K562 (cell line): ENCODE results near the gene ZNF512B. TPM values are rescaled to one million over a fixed set of nuclear protein-coding genes. Genes with fewer than 3 reads are reported as not detected.

Source experiments
- ATAC-seq: fragments of 200-7000 bp; cut with Tn5 transposase; 3 replicates; pipeline ENCODE4 v1.9.1; 2020; ENCODE audit warnings: moderate library complexity
- BruUV-seq: library from RNA; stranded (reverse); fragments of 400-500 nt; replicated peaks from 2 replicates; lab custom pipeline; 2021; lab: Mats Ljungman, UMichigan
- CTCF ChIA-PET: fragments of 300-600 bp; formaldehyde crosslinking; extraction: SDS; loops from one replicate; lab custom pipeline; 2021; ENCODE audit warnings: low intra/inter-chr PET ratio; lab: Yijun Ruan, JAX
- POLR2A ChIA-PET: fragments of 300-600, 350-650 bp; sonication (Branson Sonifier 250); formaldehyde crosslinking; extraction: SDS; loops from one replicate; lab custom pipeline; 2021; ENCODE audit warnings: antibody characterized with exemption, inconsistent platforms; lab: Yijun Ruan, JAX
- DNase-seq, 4 experiments: peaks; one replicate each; pipeline versions ENCODE4 v3.0.0 to v3.0.0-alpha.2; 2011 to 2018; ENCODE audit warnings: low spot score in 3 of 4, mixed read lengths in 3 of 4; ENCODE audit errors: extremely low read depth in 1 of 4
- FAIRE-seq: peaks from 2 replicates; lab custom pipeline; 2011; peaks lifted over from hg19 to GRCh38; lab: Jason Lieb, UNC
- H2AFZ ChIP-seq: 2 replicates; pipeline ENCODE4 v1.6.0; 2011; ENCODE audit warnings: low read depth, low read length, control low read depth, inconsistent platforms
- H3K27ac ChIP-seq: fragments of 200-600 bp; 3 replicates; pipeline ENCODE4 v1.8.0; 2011; ENCODE audit warnings: low read depth, mild to moderate bottlenecking, control low read depth, inconsistent platforms, low read length, moderate library complexity, mixed read lengths; ENCODE audit errors: extremely low read depth
- H3K27me3 ChIP-seq, 2 experiments: fragments of 300-600 bp in 1 of 2; 2 replicates in 1 of 2; 3 replicates in 1 of 2; pipeline versions ENCODE4 v1.6.0 to v1.8.0; 2011; ENCODE audit warnings: inconsistent platforms in 2 of 2, low read length in 2 of 2, mild to moderate bottlenecking in 1 of 2, mixed read lengths in 1 of 2, moderate library complexity in 1 of 2; ENCODE audit not compliant: control insufficient read depth in 2 of 2, insufficient read depth in 2 of 2
- H3K36me3 ChIP-seq: fragments of 300-600 bp; 3 replicates; pipeline ENCODE4 v1.8.0; 2011; ENCODE audit warnings: mild to moderate bottlenecking, low read length, inconsistent platforms; ENCODE audit not compliant: control insufficient read depth, insufficient read depth
- H3K4me1 ChIP-seq, 2 experiments: fragments of 200-600 bp in 1 of 2; replicated peaks in 1 of 2; 2 replicates in 1 of 2; 3 replicates in 1 of 2; pipeline versions ENCODE4 v1.5.1 to v1.8.0; 2011; ENCODE audit warnings: inconsistent platforms in 2 of 2, low read length in 2 of 2, mild to moderate bottlenecking in 1 of 2, mixed read lengths in 1 of 2, moderate library complexity in 1 of 2; ENCODE audit not compliant: control insufficient read depth in 2 of 2, insufficient read depth in 2 of 2
- H3K4me2 ChIP-seq: 2 replicates; pipeline ENCODE4 v1.6.1; 2011; ENCODE audit warnings: low read length, control low read depth, inconsistent platforms, mixed read lengths; ENCODE audit not compliant: insufficient read depth
- H3K4me3 ChIP-seq: fragments of 200-600 bp; sonication (generic), shearing (Covaris generic); 2 replicates; pipeline ENCODE4 v1.5.1; 2016; ENCODE audit warnings: control low read depth, inconsistent platforms
- H3K79me2 ChIP-seq: fragments of 200-600 bp; 3 replicates; pipeline ENCODE4 v1.8.0; 2011; ENCODE audit warnings: low read length, inconsistent platforms; ENCODE audit not compliant: control insufficient read depth, insufficient read depth
- H3K9ac ChIP-seq, 2 experiments: 2 replicates each; pipeline versions ENCODE4 v1.6.0 to v1.6.1; 2011; ENCODE audit warnings: low read depth in 2 of 2, low read length in 2 of 2, control low read depth in 1 of 2, inconsistent platforms in 1 of 2, mild to moderate bottlenecking in 1 of 2, mixed read lengths in 1 of 2; ENCODE audit not compliant: insufficient read depth in 1 of 2
- H3K9me1 ChIP-seq: one replicate; pipeline ENCODE4 v1.6.0; 2011; ENCODE audit warnings: inconsistent platforms, mild to moderate bottlenecking, low read length, moderate library complexity; ENCODE audit not compliant: control insufficient read depth, insufficient read depth
- H3K9me3 ChIP-seq: replicated peaks from 2 replicates; pipeline ENCODE4 v1.5.1; 2011; ENCODE audit warnings: low read depth, low read length, inconsistent platforms; ENCODE audit not compliant: control insufficient read depth, insufficient read depth
- H4K20me1 ChIP-seq: replicated peaks from 2 replicates; pipeline ENCODE4 v1.6.1; 2011; ENCODE audit warnings: low read length, inconsistent platforms, mixed read lengths; ENCODE audit not compliant: control insufficient read depth, insufficient read depth
- CBFA2T2 ChIP-seq: fragments of 450-650 bp; conservative IDR thresholded peaks from 2 replicates; pipeline ENCODE4 v1.6.1; 2017; ENCODE audit warnings: mild to moderate bottlenecking
- ELF1 ChIP-seq: fragments of 200-800 bp; sonication (Bioruptor generic); IDR thresholded peaks from 2 replicates; pipeline ENCODE4 v1.6.1; 2016; ENCODE audit warnings: missing genetic modification characterization, missing compliant biosample characterization
- HMGN3 ChIP-seq: IDR thresholded peaks from 2 replicates; pipeline ENCODE4 v1.6.1; 2011; ENCODE audit warnings: borderline replicate concordance, low read depth, mild to moderate bottlenecking, mixed read lengths, low read length; ENCODE audit not compliant: insufficient read length; ENCODE audit errors: extremely low read depth
- POLR2G ChIP-seq: fragments of 200-400 bp; formaldehyde crosslinking; IDR thresholded peaks from 2 replicates; pipeline ENCODE4 v1.6.1; 2017; ENCODE audit warnings: low read depth, mild to moderate bottlenecking, antibody characterized with exemption, low read length, moderate library complexity
- SMC3 ChIP-seq: conservative IDR thresholded peaks from 2 replicates; pipeline ENCODE4 v1.6.1; 2011; ENCODE audit warnings: low read depth, low read length, improper control_type of control experiment; ENCODE audit not compliant: insufficient read depth
- XRCC4 ChIP-seq: IDR thresholded peaks from one replicate; pipeline ENCODE4 v1.6.1; 2011; ENCODE audit not compliant: insufficient read depth, insufficient read length; ENCODE audit errors: extremely low read depth
- ZNF282 ChIP-seq: sonication (generic); formaldehyde crosslinking; IDR thresholded peaks from 2 replicates; pipeline ENCODE4 v1.8.1; 2023; ENCODE audit warnings: missing genetic modification reagents
- WGBS: fragments of 100-300 bp; shearing (Covaris generic); methylation state at CpG from one replicate; pipeline ENCODE4 v1.1.6; 2016; ENCODE audit warnings: low coverage, mixed read lengths; ENCODE audit not compliant: insufficient coverage; ENCODE audit errors: missing lambda C conversion rate; 5-methylcytosine and 5-hydroxymethylcytosine counted together
- in situ Hi-C: fragments of 300-500 bp; cut with MboI; formaldehyde crosslinking; loops from 4 replicates; pipeline ENCODE4 v1.15.0; 2018; ENCODE audit warnings: inconsistent platforms, mixed read lengths
- intact Hi-C: fragments of 100-400 bp; cut with micrococcal nuclease; formaldehyde crosslinking; loops from 2 replicates; pipeline ENCODE4 v1.14.2; 2022
- polyA plus RNA-seq, 8 experiments: library from polyadenylated mRNA; depleted of rRNA in 4 of 8; stranded (reverse) in 5 of 8; unstranded in 3 of 8; fragments of >200 nt; fragmentation: Nextera tagmentation in 2 of 8; fragmentation: Illumina TruSeq in 1 of 8; extraction: Ambion mirVana in 2 of 8; extraction: Trizol in 1 of 8; gene quantifications; 2 replicates each; pipeline versions ENCODE4 v1.2.1 to v1.2.3, GENCODE V29; 2011 to 2014; ENCODE audit warnings: inconsistent platforms in 1 of 8, missing spikeins in 1 of 8
- total RNA-seq, 7 experiments: library from RNA; depleted of rRNA in 6 of 7; stranded (reverse); fragments of >200 nt in 6 of 7; fragmentation: Illumina TruSeq in 2 of 7; extraction: Trizol in 2 of 7; gene quantifications; 2 replicates each; pipeline versions ENCODE4 v1.2.1 to v1.2.3, GENCODE V29; 2011 to 2021; ENCODE audit warnings: low replicate concordance in 1 of 7
- TF ChIP-seq, protein P1 (sequence below): fragments of 450-650 bp; formaldehyde crosslinking; IDR thresholded peaks from 2 replicates; pipeline ENCODE4 v1.4.0; 2020; ENCODE audit warnings: mild to moderate bottlenecking, moderate library complexity
- TF ChIP-seq, protein P2 (sequence below), 2 experiments: fragments of 450-650 bp; IDR thresholded peaks; 2 replicates each; pipeline ENCODE4 v1.6.1; 2016; ENCODE audit warnings: mild to moderate bottlenecking in 2 of 2, borderline replicate concordance in 1 of 2, low read depth in 1 of 2, moderate library complexity in 1 of 2

Gene ZNF512B
- total and polyA plus RNA-seq, 9 of the 15 experiments (the other 6 are each of a cell fraction or from before 2014, with no cell fraction given), result 0.01 to 27.8 (median 8.2) TPM

DNA sequence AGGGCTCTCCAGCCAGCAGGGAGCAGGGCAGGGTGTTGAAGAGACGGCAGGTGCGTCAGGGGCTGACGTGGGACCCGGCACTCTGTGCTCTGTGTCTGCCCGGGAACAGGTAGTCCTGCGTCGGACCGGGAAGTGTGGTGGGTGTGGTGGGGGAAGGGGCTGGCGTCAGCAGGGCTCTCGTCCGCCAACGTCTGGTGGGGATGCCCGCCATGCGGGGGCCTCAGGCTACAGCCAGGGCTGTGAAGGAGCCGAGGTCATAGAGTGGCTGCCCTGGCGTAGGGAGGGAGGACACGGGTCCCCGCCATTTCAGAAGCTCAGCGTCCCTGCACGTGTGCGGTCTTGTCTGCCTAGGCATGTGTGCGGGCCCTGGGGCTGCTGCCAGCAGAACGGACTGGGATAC, 49.5 kb downstream of the ZNF512B start:
- H4K20me1 ChIP-seq, result 0 out of 2 replicates have a peak, but pooled peaks cover 4% of the 10 kb centered on the region
- H3K27ac ChIP-seq, result no peak overlapping the region
- ChIA-PET POLR2A (no interaction called here), CTCF (no interaction called here)
- H3K36me3 ChIP-seq, result peaks cover 36% of the 10 kb centered on the region; the same call in 2 of the 3 replicates
- H3K9me3 ChIP-seq, result peaks cover 3% of the 10 kb centered on the region; the same call in 1 of the 2 replicates
- 94% methylated on average over 8 of the region's 23 CpGs for WGBS
- peaks cover 0 to 7% of the 10 kb centered on the region in 2 experiments; a peak in 2 of 5 replicates for H3K4me1 ChIP-seq
- H3K4me2 ChIP-seq, result no peak overlapping the region
- H3K27me3 ChIP-seq, result no peaks in the 10 kb centered on the region
- FAIRE-seq (no peak), DNase-seq (no peak), ATAC-seq (no peak)
- TF ChIP-seq POLR2G, result peak; percentile 54
- TF ChIP-seq SMC3, result no peak
- no peak for TF ChIP-seq XRCC4
- no peak for TF ChIP-seq ZNF282 (CRISPR knock-in tag)
- TF ChIP-seq CBFA2T2, result no peak
- no peak for TF ChIP-seq ELF1 (tag)
- TF ChIP-seq HMGN3, result no peak
- TF ChIP-seq, protein P1, sequence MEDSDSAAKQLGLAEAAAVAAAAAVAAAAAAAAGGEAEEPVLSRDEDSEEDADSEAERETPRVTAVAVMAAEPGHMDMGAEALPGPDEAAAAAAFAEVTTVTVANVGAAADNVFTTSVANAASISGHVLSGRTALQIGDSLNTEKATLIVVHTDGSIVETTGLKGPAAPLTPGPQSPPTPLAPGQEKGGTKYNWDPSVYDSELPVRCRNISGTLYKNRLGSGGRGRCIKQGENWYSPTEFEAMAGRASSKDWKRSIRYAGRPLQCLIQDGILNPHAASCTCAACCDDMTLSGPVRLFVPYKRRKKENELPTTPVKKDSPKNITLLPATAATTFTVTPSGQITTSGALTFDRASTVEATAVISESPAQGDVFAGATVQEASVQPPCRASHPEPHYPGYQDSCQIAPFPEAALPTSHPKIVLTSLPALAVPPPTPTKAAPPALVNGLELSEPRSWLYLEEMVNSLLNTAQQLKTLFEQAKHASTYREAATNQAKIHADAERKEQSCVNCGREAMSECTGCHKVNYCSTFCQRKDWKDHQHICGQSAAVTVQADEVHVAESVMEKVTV, result no peak
- TF ChIP-seq, protein P2, sequence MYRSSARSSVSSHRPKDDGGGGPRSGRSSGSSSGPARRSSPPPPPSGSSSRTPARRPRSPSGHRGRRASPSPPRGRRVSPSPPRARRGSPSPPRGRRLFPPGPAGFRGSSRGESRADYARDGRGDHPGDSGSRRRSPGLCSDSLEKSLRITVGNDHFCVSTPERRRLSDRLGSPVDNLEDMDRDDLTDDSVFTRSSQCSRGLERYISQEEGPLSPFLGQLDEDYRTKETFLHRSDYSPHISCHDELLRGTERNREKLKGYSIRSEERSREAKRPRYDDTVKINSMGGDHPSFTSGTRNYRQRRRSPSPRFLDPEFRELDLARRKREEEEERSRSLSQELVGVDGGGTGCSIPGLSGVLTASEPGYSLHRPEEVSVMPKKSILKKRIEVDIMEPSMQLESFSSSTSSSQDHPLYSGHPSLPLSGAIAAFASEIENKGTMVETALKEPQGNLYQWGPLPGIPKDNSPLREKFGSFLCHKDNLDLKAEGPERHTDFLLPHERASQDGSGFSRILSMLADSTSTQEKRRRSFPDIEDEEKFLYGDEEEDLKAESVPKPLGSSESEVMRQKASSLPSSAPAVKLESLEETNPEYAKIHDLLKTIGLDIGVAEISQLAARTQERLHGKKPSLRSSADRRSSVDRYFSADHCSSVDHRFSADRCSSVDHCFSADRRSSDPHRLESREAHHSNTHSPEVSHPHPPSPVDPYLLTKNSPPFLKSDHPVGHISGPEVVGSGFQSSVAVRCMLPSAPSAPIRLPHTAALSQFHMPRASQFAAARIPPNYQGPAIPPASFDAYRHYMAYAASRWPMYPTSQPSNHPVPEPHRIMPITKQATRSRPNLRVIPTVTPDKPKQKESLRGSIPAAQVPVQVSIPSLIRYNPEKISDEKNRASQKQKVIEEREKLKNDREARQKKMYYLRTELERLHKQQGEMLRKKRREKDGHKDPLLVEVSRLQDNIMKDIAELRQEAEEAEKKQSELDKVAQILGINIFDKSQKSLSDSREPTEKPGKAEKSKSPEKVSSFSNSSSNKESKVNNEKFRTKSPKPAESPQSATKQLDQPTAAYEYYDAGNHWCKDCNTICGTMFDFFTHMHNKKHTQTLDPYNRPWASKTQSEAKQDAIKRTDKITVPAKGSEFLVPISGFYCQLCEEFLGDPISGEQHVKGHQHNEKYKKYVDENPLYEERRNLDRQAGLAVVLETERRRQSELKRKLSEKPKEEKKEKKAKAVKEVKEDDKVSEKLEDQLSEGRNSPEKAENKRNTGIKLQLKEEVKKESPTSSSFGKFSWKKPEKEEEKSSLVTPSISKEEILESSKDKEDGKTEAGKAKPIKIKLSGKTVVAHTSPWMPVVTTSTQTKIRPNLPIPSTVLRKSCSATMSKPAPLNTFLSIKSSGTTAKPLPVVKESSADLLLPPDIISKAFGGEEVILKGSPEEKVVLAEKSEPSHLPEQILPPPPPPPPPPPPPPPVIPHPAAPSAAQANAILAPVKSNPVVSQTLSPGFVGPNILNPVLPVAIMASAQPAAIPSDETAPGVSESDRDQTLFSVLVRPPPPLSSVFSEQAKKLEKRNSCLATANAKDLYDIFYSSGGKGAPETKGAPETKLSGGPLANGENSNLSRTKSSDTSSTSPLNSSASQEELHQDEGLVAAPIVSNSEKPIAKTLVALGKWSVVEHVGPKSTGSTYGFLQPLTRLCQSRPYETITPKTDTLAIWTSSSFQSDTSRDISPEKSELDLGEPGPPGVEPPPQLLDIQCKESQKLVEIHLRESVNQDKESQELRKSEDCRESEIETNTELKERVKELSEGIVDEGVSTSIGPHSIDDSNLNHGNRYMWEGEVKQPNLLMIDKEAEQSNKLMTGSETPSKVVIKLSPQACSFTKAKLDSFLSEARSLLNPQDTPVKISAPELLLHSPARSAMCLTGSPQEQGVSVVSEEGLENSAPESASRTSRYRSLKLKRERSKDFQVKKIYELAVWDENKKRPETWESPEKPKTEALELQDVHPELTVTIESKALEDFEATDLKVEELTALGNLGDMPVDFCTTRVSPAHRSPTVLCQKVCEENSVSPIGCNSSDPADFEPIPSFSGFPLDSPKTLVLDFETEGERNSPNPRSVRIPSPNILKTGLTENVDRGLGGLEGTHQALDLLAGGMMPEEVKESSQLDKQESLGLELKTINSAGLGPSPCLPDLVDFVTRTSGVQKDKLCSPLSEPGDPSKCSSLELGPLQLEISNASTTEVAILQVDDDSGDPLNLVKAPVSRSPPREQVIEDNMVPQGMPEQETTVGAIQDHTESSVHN (IDR thresholded peaks at IDR 0.05; ENCODE audit: borderline replicate concordance in 1 of 2, low read depth in 1 of 2), result no peak
- no TSS peak for BruUV-seq
- H2AFZ ChIP-seq, result no peak overlapping the region
- H3K4me3 ChIP-seq, result no peak overlapping the region
- no peaks in the 10 kb centered on the region for H3K9me1 ChIP-seq
- peaks cover 48% of the 10 kb centered on the region for H3K79me2 ChIP-seq
- H3K9ac ChIP-seq, result no peak overlapping the region
- intact Hi-C loops (no loop called here), in situ Hi-C loops (no loop called here)
